HG03039 (cell line): ENCODE data around the gene CTSC.
A peak's percentile ranks its signal among the peaks of the same experiment; 100 is the strongest.

ENCODE experiments used
- ATAC-seq: cut with Tn5 transposase; IDR thresholded peaks from one replicate; pipeline ENCODE4 v1.9.1; 2021; ENCODE audit warnings: mild to moderate bottlenecking, moderate library complexity; ENCODE audit not compliant: unreplicated experiment

Gene CTSC

GRCh38 chr11:88353835-88354496, 16.4 kb upstream of the CTSC start:
- ATAC-seq = no peak

GRCh38 chr11:88353386-88353785, 15.8 kb upstream of the CTSC start:
- no peak for ATAC-seq

- ATAC-seq = no peak
These were observed 14.6 kb upstream of the CTSC start for GRCh38 chr11:88352139-88352538.

GRCh38 chr11:88348870-88349269, 11.3 kb upstream of the CTSC start:
- no peak for ATAC-seq

GRCh38 chr11:88345949-88346348, 8.4 kb upstream of the CTSC start:
- no peak for ATAC-seq

- no peak for ATAC-seq
These were observed 7.9 kb upstream of the CTSC start for GRCh38 chr11:88345408-88345807.

GRCh38 chr11:88344869-88345268, 7.3 kb upstream of the CTSC start:
- ATAC-seq = no peak

GRCh38 chr11:88341522-88342251, 4.2 kb upstream of the CTSC start:
- ATAC-seq = no peak

GRCh38 chr11:88340366-88340935, 2.9 kb upstream of the CTSC start:
- no peak for ATAC-seq

GRCh38 chr11:88337987-88338668, 592 bp upstream of the CTSC start:
- peak; percentile 60 for ATAC-seq

- no peak for ATAC-seq
These were observed 2.3 kb downstream of the CTSC start for GRCh38 chr11:88335284-88335683.

- no peak for ATAC-seq
These were observed 3.7 kb downstream of the CTSC start for GRCh38 chr11:88333862-88334261.

- ATAC-seq = no peak
These were observed 4.7 kb downstream of the CTSC start for GRCh38 chr11:88332851-88333250.

GRCh38 chr11:88330826-88331428, 6.6 kb downstream of the CTSC start:
- ATAC-seq = no peak

- ATAC-seq = no peak
These were observed 7.8 kb downstream of the CTSC start for GRCh38 chr11:88329563-88330250.

- ATAC-seq = peak; percentile 23
These were observed 9.9 kb downstream of the CTSC start for GRCh38 chr11:88327462-88328143.

- ATAC-seq = peak; percentile 62
These were observed 10.5 kb downstream of the CTSC start for GRCh38 chr11:88327061-88327460.

- no peak for ATAC-seq
These were observed 11.4 kb downstream of the CTSC start for GRCh38 chr11:88326099-88326498.

- ATAC-seq = no peak
These were observed 12.8 kb downstream of the CTSC start for GRCh38 chr11:88324562-88325345.
